PC-3 (cell line): Measurements from ENCODE around the gene TMEM107. TPM values are rescaled to one million over a fixed set of nuclear protein-coding genes. Genes with fewer than 3 reads are reported as not detected.

Source experiments
- ATAC-seq: fragments of 200-7000 bp; cut with Tn5 transposase; 2 replicates; pipeline ENCODE4 v1.9.1; 2020; ENCODE audit warnings: mild to moderate bottlenecking, moderate library complexity
- BruUV-seq: library from RNA; stranded (reverse); fragments of 400-500 nt; replicated peaks from 2 replicates; lab custom pipeline; 2021; lab: Mats Ljungman, UMichigan
- CTCF ChIA-PET: fragments of 300-600 bp; sonication (Branson Sonifier 250); formaldehyde crosslinking; loops from one replicate; lab custom pipeline; 2022; ENCODE audit warnings: antibody characterized with exemption; lab: Charles Lee
- POLR2A ChIA-PET: fragments of 300-600 bp; sonication (Branson Sonifier 250); formaldehyde crosslinking; loops from one replicate; lab custom pipeline; 2022; ENCODE audit warnings: antibody characterized with exemption; ENCODE audit not compliant: unreplicated experiment; lab: Charles Lee
- DNase-seq: peaks from one replicate; pipeline ENCODE4 v3.0.0-alpha.2; 2015
- H2AFZ ChIP-seq: fragments of 300-600 bp; sonication (generic); 2 replicates; pipeline ENCODE4 v1.6.0; 2016; ENCODE audit warnings: antibody characterized with exemption, low read length
- H3F3A ChIP-seq: fragments of 300-600 bp; sonication (generic); one replicate; pipeline ENCODE4 v1.6.0; 2017; ENCODE audit warnings: antibody characterized with exemption, low read length, control low read depth, mild to moderate bottlenecking; ENCODE audit not compliant: unreplicated experiment
- H3K27ac ChIP-seq: fragments of 300-600 bp; sonication (generic); 2 replicates; pipeline ENCODE4 v1.5.1; 2016; ENCODE audit warnings: mild to moderate bottlenecking, low read length
- H3K27me3 ChIP-seq: fragments of 300-600 bp; sonication (generic); 2 replicates; pipeline ENCODE4 v1.6.1; 2016; ENCODE audit warnings: low read length, mixed read lengths
- H3K36me3 ChIP-seq: fragments of 300-600 bp; sonication (generic); 2 replicates; pipeline ENCODE4 v1.6.1; 2016; ENCODE audit warnings: low read depth, mixed run types, low read length, mixed read lengths
- H3K4me1 ChIP-seq: fragments of 300-600 bp; sonication (generic); 2 replicates; pipeline ENCODE4 v1.5.1; 2016; ENCODE audit warnings: low read length; ENCODE audit not compliant: insufficient read depth
- H3K4me2 ChIP-seq: fragments of 300-600 bp; sonication (generic); 2 replicates; pipeline ENCODE4 v1.6.0; 2016; ENCODE audit warnings: low read length
- H3K4me3 ChIP-seq: fragments of 300-600 bp; sonication (generic); 2 replicates; pipeline ENCODE4 v1.5.1; 2016; ENCODE audit warnings: mild to moderate bottlenecking, low read length, mixed read lengths
- H3K79me2 ChIP-seq: fragments of 300-600 bp; sonication (generic); 2 replicates; pipeline ENCODE4 v1.6.1; 2017; ENCODE audit warnings: low read length, mixed read lengths
- H3K9ac ChIP-seq: fragments of 300-600 bp; sonication (generic); 2 replicates; pipeline ENCODE4 v1.6.0; 2016; ENCODE audit warnings: mild to moderate bottlenecking, low read length
- H3K9me2 ChIP-seq: fragments of 300-600 bp; sonication (generic); replicated peaks from 2 replicates; pipeline ENCODE4 v1.6.1; 2016; ENCODE audit warnings: mixed run types, low read length, mixed read lengths
- H3K9me3 ChIP-seq: fragments of 300-600 bp; sonication (generic); 2 replicates; pipeline ENCODE4 v1.6.1; 2016; ENCODE audit warnings: low read length, mixed read lengths
- H4K20me1 ChIP-seq: fragments of 300-600 bp; sonication (generic); 2 replicates; pipeline ENCODE4 v1.6.1; 2016; ENCODE audit warnings: low read length, mixed read lengths
- EZH2 ChIP-seq: fragments of 300-600 bp; sonication (generic); IDR thresholded peaks from one replicate; pipeline ENCODE4 v1.6.1; 2017; ENCODE audit warnings: antibody characterized with exemption, mild to moderate bottlenecking, low read length; ENCODE audit not compliant: unreplicated experiment
- EZH2phosphoT487 ChIP-seq: fragments of 300-600 bp; sonication (generic); IDR thresholded peaks from 2 replicates; pipeline ENCODE4 v1.6.1; 2018; ENCODE audit warnings: mild to moderate bottlenecking, antibody characterized with exemption, low read length, borderline replicate concordance
- intact Hi-C: fragments of 100-400 bp; cut with micrococcal nuclease; formaldehyde crosslinking; loops from 2 replicates; pipeline ENCODE4 v1.9.0; 2023
- total RNA-seq: library from RNA; depleted of rRNA; stranded (reverse); fragments of >200 nt; gene quantifications from 2 replicates; pipeline ENCODE4 v1.2.3, GENCODE V29; 2014
- TF ChIP-seq, protein P1 (sequence below): fragments of 300-600 bp; sonication (generic); conservative IDR thresholded peaks from 2 replicates; pipeline ENCODE4 v1.5.1; 2017; ENCODE audit warnings: antibody characterized with exemption, low read depth, mild to moderate bottlenecking, low read length

Gene TMEM107
- total RNA-seq, 1 experiment from 2014 or later: 19.0 TPM

DNA sequence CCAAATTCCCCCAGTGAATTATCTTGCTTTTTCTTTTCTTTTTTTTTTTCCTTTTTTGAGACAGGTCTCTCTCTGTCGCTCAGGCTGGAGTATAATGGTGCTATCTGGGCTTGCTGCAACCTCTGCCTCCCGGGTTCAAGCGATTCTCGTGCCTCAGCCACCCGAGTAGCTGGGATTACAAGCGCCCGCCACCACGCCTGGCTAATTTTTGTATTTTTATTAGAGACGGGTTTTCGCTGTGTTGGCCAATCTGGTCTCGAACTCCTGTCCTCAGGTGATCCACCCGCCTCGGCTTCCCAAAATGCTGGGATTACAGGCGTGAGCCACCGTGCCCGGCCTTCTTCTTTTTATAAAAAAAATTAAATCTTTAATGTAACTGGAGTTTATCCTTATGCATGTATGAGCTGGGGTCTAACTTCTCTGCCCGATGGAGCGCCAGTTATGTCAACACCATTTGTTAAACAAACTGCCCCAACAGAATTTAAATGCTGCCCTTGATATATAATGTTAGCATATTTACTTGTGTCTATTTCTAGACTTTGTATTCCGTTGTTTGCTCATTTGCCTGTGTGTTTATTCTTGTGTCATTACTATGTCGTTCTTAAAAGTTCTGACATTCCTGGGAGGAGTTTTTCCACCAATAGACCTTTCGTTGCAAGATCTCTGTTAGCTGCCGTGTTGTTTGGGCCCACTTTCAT lies 34.7 kb upstream of the TMEM107 start:
- H3F3A ChIP-seq: no peaks in the 10 kb centered on the region
- peak; percentile 19 for ATAC-seq
- peaks cover 35% of the 10 kb centered on the region for H3K79me2 ChIP-seq
- DNase-seq: no peak
- POLR2A ChIA-PET: interaction anchor here (0.6 kb wide), 3 partner anchors 8 to 627 kb away, joined by 3 to 15 read pairs (median 4); partner anchors contain the start of gene MPDU1
- no peaks in the 10 kb centered on the region for H3K9me3 ChIP-seq
- H4K20me1 ChIP-seq: peaks cover 16% of the 10 kb centered on the region
- peak overlapping the region; percentile 93 for H3K4me2 ChIP-seq
- H3K4me1 ChIP-seq: peaks cover 13% of the 10 kb centered on the region
- peak overlapping the region; percentile 92 for H3K9ac ChIP-seq
- H3K36me3 ChIP-seq: peaks cover 11% of the 10 kb centered on the region; the same call in 1 of the 2 replicates
- CTCF ChIA-PET: no interaction called here
- no TSS peak for BruUV-seq
- H2AFZ ChIP-seq: peak overlapping the region; percentile 85
- TF ChIP-seq EZH2 (no peak), EZH2phosphoT487 (no peak)
- TF ChIP-seq, protein P1, sequence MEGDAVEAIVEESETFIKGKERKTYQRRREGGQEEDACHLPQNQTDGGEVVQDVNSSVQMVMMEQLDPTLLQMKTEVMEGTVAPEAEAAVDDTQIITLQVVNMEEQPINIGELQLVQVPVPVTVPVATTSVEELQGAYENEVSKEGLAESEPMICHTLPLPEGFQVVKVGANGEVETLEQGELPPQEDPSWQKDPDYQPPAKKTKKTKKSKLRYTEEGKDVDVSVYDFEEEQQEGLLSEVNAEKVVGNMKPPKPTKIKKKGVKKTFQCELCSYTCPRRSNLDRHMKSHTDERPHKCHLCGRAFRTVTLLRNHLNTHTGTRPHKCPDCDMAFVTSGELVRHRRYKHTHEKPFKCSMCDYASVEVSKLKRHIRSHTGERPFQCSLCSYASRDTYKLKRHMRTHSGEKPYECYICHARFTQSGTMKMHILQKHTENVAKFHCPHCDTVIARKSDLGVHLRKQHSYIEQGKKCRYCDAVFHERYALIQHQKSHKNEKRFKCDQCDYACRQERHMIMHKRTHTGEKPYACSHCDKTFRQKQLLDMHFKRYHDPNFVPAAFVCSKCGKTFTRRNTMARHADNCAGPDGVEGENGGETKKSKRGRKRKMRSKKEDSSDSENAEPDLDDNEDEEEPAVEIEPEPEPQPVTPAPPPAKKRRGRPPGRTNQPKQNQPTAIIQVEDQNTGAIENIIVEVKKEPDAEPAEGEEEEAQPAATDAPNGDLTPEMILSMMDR: no peak
- no peaks in the 10 kb centered on the region for H3K27me3 ChIP-seq
- H3K9me2 ChIP-seq: no peaks in the 10 kb centered on the region
- intact Hi-C loops: no loop called here
- H3K27ac ChIP-seq: peak overlapping the region; percentile 87
- H3K4me3 ChIP-seq: peak overlapping the region; percentile 88

DNA sequence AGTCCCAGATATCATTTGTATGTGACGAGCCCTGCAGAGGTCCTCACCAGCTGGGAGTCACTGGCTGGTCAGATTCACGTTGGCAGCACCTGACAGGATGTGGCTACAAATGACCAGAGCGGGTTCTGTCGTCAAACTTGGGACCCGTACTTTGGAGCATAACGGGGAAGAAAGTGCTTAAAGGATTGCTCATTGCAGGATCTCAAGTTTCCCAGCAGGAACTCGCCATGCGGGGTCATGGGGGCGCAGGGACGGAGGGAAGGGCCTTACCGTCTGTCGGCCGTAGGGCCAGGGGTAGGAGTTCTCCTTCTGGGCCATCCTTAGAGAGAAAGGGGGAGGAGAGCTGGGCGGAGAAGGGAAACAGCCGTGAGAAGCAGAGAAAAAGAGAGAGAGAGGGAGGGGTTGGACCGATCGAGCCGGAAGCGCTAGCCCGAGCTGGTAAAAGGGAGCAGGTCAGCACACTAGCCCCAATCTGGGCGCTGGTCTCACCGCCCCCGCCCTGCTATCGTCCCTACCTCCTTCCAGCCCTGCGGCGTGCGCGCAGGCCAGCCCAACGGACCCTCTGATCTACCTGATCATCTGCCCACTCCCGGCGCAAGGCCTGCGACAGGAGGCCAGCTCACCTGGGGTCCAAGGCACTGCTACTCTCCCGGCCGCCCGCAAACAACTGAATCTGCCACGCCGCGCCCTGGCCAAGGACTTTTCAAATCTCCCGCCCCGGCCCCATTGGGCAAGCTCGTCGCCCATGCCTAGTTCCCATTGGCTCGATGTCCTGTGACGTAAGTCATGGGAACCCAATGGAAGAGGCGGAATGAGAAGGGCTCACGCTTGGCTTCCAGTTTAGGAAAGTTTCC lies 34.0 kb upstream of the TMEM107 start, which contains the start of gene AURKB:
Gene AURKB, minus strand, starts transcription at position 669 of the 854 bp plus-strand sequence. Its CDS starts 351 bp downstream, at position 318.
- peak; percentile 95 for DNase-seq
- Histone ChIP-seq H3K4me2 (peak within 1 kb of the TSS; percentile 93), H2AFZ (peak within 1 kb of the TSS; percentile 85), H3K36me3 (peaks cover 16% of the 10 kb centered on the region), H3K27me3 (no peaks in the 10 kb centered on the region), H3K4me1 (peaks cover 13% of the 10 kb centered on the region), H3K9me2 (no peaks in the 10 kb centered on the region), H3F3A (no peaks in the 10 kb centered on the region), H3K27ac (peak within 1 kb of the TSS; percentile 87), H3K9ac (peak within 1 kb of the TSS; percentile 92), H4K20me1 (peaks cover 16% of the 10 kb centered on the region), H3K9me3 (no peaks in the 10 kb centered on the region), H3K4me3 (peak within 1 kb of the TSS; percentile 88), H3K79me2 (peaks cover 35% of the 10 kb centered on the region)
- intact Hi-C loops: no loop called here
- TF ChIP-seq, protein P1: no peak
- TF ChIP-seq EZH2phosphoT487 (no peak), EZH2 (no peak)
- ChIA-PET CTCF (interaction anchor here (0.6 kb wide), 1 partner anchor 11 kb away, joined by 3 read pairs; no protein-coding TSS in a partner anchor), POLR2A (interaction anchor here (0.6 kb wide), 1 partner anchor 627 kb away, joined by 4 read pairs; the partner anchor contains the start of gene MPDU1)
- TSS peak; percentile 89 for BruUV-seq
- ATAC-seq: peak; percentile 94
